Measurements from ENCODE around the gene SLC29A1.

The SLC29A1 gene

DNA sequence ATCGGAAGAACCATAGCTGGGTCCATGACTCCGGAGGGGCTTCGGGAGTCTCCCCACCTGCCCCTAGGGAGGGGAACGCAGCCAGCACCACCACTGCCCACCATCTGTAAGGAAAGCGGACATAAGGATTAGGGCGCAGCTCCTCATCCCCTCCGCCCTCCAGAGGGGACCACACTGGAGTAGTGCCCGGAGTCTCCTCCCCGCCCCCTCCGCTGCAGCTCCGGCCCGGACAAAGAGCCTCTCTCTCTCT, 33.3 kb downstream of the SLC29A1 start:
- DNase-seq = no peak

DNA sequence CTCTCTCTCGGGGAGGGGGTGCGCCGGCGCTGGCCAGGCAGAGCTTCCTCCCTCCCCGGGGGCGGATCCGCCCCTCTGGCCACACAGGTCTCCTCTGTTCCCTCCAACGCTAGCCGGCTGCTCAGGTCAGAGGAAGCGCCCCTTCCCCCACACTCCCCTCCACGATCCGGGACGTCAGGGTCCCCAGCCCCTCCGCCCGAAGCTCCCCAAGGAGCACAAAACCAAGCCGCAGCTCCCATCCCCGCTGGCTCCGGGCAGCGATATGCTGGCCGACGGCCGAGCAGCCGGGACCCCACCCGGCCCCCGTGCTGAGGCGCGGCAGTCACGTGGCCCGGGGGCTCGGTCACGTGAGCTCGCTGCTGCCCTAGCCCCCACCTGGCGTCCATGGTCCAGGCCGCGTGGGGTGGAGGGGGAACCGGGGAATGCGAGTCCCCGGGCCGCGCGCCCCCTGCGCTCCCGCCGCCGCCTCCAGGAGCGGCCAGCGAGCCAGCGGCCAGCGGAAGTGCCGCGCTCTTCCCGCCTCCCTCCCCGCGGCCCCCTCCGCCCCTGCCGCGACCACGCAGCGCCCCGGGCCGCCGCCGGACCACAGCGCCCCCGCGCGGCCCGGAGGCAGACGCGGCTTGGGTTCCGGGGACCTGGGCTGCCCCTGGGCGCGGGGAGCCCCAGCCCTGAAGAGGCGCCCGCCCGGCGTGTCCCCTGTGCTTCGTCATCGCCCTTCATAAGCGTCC, 33.8 kb downstream of the SLC29A1 start, which contains the start of gene SLC35B2:
Gene SLC35B2 (minus strand): TSS at position 504 of the 728 bp plus-strand sequence. CDS start 118 bp downstream, at position 386.
- DNase-seq = peak; percentile 77

DNA sequence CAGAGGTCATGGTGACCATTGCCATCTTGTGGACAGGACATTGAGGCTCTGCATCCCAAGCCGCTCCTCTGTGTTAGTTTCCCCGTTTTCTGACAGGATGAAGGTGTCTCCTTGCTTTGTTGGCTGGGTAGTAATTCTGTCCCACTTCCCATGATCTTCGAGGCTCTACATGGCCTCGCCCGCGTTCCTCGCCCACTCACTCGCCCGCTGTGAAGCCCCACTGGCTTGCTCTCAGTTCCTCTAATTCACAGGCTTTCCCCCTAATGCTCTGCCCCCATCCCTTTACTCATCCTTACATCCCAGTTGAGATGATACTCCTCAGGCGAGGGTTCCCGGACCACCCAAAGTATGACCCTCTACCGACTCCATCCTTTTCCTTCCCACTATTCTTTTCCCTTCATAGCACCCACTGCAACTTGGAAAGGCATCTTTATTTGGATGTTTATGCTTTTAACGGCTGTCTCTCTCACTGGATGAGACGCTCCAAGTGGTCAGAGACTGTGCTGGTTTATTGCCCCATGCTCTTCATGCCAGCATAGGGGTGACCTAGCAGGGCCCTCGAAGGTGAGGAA, 34.4 kb downstream of the SLC29A1 start:
- DNase-seq = no peak

DNA sequence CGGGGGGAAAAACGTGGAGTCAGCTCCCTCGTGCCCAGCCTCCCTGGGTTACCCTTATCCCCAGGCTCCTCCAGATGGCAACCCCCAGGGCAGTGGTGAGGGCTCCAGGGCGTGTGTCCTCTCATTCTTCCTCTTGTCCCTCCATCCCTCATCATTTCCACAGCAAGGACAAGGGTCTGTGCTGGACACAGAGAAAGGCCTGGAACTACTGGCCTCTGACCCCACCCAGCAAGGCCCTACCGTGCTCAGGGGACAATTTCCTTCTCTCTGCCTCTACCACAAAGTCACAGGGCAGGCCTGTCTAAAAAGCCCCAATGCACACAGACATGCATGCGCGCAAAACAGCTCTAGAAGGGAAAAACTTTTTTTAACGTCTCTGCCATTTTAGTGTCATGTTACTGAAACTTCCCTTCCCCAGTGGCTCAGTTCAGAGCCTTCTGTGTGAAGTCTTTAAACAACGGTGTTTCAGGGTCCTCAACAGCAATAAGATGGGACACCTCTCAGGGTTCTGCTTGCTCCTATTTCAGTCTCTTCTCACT, 35.0 kb downstream of the SLC29A1 start:
- DNase-seq = no peak

DNA sequence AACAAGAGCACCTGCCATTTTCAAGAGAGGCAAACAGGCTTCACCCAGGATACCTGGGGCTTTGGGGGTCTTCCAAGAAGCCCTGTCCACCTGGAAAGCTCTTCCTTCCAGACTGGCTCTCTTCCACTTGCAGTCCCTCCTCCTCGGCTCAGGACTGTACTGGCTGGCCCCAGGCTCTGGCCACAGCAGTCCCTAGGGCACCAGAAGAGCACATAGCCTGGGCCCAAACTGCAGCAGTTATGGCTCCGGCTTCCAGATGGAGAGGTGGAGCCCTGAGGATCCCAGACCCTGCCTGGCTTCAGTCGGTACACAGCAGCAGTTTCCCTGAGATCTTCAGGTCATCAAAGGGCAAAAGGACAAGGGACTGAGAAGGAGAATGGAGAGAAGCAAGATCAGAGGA, 35.5 kb downstream of the SLC29A1 start:
- no peak for DNase-seq

DNA sequence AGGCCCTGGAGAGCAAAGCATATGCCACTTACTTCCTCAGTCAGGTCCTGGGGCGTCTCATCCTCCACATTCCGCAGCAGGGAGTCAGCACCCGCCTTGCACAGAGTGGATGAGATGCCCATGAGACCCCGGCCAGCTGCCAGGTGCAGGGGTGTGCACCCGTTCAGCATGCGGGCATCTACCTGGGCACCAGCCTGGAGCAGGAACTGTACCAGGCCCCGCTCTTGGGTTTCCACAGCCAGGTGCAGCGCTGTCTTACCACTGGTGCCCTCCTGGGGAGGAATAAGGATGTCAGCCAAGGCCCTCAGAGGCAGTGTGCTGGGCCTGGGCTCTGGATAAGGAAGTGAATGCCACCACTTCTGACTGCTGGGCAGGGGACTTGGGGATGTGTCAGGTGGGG, 36.6 kb downstream of the SLC29A1 start:
- DNase-seq = no peak

DNA sequence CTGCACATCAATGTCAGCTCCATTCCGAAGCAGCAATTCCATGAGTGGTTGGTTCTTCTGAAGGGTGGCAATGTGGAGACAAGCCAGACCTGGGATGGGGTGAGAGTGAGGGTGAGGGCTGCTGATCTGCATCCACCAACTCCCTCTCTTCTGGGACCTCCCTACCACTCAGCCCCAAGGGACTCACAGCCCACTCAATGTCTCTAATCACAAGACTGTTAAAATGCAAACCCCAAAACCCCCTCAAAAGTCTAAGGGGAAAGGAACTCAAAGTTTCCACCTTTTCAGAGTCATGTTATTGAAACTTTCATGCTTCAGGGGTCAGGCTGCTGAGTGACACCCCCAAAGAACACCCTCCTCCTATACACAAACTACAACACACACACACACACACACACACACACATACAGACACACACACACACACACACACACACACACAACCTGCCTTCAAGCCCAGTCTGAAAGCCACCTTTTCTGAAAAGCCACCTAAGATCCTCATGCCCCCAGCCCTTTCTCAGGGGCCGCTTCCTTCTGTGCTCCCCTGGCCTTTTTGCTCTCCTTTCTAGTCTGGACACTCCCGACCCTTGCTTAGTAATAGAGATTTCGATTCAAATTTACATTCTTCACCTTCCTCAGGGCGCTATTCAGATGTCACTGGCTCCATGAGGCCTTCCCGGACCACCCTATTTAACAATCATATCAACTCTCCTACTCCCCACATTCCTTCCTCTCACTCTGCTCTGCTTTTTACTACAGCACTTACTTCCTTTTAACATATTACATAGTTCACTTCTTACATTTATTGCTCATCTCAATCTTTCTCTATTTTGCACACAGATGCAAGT, 37.3 kb downstream of the SLC29A1 start:
- no peak for DNase-seq

DNA sequence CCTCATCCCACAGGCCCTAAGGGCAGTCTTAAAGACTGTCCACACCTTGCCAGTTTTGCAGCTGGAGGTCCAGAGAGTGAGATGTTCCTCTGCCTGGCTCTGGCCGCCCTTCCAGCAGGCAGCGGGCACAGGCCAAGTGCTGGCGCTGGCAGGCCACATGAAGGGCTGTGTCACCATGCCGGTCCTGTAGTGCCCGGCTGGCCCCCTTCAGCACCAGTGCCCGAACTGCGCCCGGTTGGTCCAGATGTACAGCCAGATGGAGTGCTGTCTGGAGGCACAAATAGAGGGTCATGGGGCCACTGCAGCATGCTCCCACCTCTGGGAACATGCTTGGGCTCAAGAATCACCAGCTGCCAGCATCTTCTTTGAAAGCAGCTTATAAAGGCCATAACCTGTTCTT, 38.2 kb downstream of the SLC29A1 start:
- DNase-seq = no peak

DNA sequence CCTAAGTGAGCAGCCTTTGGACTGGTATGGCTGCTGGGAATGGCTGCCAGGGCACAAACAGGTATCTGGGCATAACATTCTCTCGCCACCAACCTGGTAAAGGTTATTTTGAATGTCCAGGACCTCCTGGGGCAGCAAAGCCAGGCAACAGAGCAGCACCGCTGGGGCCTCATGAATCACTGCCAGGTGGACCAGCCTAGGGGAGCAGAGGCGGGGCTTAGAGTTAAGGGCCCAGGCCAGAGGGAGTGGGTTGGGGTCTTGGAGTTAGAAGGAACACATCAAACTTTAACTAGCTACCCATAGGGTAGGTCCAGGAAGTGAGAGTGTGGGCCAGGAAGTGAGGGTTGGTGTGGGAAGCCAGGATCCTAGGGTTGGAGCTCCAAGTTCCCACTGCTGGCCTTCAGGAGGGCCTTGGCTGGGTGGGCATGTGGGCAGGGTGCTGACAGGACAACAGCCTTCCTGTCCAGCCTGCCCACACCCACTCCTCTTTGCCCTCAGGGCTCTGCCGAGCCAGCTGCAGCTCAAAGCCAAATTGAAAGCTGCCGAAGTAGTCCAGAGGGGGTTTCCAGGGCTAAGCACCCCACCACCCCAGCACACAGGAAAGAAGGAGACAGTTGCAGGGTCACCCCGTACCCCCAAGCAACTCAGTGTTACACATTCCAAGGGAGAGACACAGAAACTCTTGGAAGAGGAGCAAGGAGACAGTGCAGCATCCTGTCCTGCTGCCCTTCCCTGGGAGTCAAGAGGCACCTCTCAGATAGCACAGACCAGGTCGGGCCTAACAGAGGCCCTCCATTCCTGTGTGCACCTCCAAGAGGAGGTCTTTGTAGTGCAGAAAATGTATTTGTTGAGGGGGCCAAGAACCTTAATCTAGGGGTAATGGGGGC, 39.3 kb downstream of the SLC29A1 start:
- no peak for DNase-seq

DNA sequence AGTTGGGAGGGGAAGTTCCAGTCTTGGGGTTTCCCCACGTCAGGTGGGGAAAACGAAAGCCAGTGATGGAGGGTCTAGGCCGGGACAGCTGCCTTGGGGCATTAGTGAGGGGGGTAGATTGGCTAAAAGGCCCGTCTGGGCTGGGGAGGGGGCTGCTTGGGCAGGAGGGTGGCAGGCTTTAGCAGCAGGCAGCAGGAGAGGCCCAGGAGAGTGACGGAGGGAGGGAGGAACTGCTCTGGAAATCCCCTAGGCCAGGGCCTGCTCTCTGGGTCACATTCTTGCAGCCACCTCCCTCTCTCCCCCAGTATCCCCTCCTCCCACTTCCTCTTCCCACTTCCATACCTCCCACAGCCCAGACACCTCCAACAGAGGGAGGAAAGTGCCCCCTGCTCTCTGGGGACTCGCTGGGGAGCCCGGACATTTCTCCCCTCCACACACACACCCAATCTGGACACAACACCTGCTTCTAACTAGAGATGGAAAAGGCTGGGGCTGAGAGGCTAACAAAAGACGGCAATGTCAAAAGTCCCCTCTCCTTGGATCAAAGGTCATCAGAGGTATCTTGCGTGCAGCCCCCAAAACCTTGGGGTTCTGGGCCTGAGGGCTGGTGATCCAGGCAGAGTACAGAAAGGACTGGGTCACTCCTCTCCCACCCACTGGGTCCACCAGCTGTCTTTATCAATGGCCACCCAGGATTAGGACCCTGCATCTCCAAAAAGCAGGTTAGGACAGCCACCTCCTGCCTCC, 40.1 kb downstream of the SLC29A1 start:
- no peak for DNase-seq

DNA sequence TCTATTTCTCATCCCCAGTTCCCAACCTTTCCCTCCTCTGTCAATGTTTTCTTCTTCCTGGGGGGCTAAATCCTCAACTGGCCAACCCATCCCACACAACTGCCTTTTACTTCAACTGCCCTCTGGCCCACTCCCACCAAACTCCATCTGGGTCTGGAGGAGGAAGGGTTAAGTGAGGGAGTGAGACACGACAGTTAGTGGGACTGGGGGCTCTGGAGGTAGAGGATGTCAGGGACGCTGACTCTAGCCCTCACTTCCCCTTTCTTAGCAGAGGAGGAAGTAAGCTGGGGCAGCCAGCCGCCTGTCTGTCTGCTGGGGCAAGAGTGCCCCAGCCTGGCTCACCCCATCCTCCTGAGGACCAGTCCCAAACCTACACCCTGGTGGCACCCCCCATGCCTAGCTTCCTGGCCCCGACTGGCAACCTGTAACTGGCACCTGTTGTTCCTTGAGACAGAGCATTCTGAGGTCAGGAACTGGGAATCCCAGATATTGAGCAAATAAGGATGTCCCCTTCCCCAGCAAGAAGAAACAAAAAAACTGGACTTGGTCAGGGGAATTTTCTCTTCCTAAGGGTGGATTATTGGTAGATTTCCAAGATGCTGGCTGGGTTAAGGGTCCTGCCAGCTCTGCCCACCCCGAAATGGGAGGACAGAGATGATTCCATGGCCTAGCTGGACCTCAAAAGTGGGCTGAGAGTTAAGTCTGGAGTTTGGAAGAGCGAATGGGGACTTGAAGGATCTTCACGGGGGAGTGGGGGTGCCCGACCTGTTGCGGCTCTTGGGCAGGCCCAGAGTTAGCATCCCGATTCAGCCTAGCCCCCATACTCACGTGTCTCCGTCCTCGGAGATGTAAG, 41.0 kb downstream of the SLC29A1 start:
- no peak for DNase-seq

DNA sequence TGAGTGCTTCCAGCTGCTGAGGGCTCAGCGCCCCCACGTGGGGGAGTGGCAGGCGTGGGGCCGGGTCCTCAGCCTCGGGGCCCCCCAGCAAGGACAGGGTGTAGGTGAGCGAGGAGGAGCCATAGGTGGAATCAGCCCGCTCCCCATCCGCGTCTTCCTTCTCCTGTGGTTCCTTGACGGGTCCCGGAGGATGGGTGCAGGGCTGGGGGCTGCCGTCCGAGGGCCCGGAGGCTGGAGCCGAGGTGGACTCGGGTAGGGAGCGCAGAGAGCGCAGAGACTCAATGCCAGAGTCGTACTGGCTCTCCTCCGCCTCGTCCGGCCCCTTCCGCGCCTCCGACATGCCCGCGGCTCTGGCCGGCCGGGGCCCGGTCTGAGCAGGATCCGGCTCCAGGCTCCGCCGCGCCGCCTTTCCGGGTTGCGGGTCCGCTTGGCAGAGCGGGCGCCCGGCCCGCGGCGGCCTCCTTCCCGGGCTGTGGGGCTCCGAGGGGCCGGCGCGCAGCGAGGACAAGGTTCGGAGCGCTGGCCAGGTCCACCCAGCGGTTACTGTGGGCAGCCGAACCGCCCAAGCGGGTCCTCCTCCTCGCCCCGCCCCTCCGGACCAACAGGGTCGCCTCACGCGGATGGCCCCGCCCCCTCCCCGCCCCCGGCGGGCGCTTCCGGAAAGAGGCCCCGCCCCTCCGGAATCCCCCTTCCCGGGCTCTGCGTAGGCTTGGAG, 41.8 kb downstream of the SLC29A1 start, which contains the start of gene NFKBIE:
Gene NFKBIE (minus strand): TSS at position 545 of the 715 bp plus-strand sequence. CDS start 205 bp downstream, at position 340.
- DNase-seq = peak; percentile 82

DNA sequence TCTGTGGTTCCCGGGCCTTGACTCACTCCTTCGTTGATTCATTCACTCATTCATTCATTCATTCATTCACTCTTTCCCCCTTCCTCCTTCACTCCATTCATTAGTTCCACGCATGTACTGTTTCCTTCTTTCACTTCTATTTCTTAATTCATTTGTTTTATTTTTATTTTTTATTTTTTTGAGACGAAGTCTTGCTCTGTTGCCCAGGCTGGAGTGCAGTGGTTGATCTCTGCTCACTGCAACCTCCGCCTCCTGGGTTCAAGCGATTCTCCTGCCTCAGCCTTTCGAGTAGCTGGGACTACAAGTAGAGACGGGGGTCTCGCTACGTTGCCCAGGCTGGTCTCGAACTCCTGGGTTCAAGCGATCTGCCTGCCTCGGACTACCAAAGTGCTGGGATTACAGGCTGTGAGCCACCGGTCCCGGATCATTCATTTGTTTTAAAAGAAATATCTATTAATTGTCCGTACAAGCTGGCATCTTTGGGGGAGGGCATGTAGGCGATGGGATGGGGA, 42.4 kb downstream of the SLC29A1 start:
- no peak for DNase-seq

DNA sequence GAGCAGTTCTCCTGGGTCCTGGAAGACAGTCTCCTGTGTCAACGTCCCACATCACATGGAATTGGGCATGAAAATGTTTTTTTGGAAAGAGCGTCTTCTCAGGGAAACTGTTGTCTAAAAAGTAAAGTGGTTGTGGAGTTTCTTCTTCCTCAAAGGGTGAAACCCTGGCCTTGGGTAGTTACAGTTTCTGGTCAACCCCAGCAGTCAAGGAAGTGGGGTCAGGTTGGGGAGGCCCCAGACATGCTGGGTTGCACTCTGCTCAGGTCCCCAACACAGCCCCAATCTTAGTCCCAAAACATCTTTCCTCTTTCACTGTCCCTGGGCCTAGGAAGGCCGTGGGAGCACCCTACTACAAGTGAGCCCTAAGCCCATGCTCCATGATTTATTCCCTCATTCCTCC, 43.0 kb downstream of the SLC29A1 start:
- DNase-seq = no peak

DNA sequence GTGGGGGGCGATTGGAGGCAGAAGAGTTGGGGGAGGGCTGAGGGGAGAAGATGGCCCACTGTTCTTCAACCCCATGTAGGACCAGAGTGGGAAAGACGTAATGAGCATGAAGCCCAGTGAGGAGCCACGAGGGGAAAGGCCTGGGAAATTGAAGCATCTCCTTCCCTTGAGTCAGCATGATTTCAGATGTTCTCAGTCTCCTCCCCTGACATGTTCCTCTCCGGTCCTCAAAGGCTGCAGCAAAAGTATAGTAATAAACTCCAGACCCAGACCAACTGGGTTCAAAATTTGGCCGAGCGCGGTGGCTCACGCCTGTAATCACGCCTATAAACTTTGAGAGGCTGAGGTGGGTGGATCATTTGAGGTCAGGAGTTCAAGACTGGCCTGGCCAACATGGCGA, 43.9 kb downstream of the SLC29A1 start:
- DNase-seq = no peak

DNA sequence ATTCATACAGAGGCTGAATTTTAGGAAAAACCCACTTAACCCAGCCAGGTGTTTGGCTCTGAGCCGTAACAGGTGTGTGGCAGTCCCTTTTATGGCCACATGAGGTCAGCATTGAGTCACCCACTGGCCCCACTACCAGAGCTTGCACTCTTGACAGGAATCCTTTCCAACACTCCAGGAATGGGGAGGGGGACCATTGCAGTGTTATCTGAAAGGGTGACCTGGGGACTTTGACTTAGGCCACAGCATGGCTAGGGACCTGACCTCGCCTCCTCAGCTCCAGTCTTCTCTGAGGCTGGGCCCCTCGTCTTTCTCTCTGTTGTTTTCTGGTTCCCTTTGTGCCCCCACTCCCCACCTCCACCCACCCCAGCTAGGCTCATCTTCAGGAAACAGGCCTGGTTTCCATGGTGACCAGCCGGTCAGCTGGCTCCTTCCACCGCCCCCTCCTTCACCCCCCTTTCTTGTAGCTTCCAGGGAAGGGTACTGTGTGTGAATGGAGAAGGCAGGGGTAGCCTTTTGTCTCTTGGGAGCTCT, 44.8 kb downstream of the SLC29A1 start:
- DNase-seq = peak; percentile 87

DNA sequence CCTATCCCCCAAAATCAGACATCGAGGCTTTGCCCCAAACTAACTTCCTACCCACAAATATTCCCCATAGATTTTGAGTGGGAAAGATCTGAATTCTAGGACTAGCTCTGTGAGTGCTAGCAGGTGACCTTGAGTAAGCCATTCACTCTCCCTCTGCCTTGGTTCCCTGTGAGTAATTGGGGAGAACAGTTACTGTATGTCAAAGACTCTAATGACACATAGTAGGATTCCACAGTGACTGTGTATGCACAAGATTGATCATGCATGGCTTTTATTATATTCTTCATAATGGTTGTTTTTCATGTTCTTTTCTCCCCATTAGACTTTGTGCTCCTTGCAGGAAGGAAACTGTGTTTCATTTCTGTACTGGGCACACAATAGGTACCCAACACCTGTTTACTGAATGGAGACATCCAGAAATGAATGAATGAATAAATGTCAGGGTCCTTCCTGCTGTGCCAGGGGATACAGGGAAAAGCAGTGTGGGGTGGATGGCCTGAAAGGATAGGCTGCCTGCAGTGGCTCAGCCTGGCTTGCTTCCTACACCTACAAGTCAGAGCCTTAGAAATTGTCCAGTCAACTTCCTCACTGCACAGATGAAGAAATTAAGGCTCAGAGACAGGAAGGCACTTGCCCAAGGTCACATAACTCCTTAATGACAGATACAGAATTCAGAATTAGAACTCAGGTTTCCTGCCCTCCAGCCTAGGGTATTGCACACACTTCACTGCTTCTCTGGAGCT, 46.0 kb downstream of the SLC29A1 start:
- no peak for DNase-seq

DNA sequence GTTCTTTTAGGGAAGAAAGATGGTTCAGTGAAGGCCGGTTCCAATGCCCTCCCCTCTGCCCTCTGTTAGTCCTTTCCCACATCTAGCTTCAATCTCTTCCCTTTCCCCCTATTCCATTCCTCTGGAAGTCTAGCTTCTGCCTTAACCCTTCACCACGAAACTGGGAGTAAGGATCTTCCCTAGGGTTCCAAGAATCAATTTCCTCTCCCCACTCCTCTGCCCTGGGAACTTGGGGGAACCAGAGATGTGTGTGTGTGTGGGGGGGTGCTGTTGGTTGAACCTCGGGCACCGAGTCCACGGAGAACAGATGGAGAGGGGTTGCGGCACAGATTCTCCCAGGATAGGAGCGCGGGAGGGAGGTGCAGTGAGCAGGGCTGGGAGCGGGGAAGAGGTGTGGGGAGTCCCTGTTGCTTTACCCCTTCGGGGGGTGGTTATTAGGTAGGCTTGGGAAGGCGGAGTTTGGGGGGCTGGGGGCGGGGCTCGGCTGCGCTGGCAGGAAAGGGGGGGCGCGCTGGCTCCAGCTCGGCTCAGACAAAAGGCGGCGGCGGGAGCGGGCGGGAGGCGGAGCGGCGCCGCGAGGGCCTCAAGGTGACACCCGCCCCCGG, 46.6 kb downstream of the SLC29A1 start, which contains the start of gene TMEM151B:
Gene TMEM151B (plus strand): TSS at position 530 of the 605 bp plus-strand sequence. CDS start 293 bp downstream, outside the sequence.
- DNase-seq = no peak

Measured in NCI-H510A treated with DMSO at 0.1 percent for 48 hours (cell line).